AG04450 (cell line): ENCODE results near the gene TFF2. TPM values are rescaled to one million over a fixed set of nuclear protein-coding genes. Genes with fewer than 3 reads are reported as not detected.

Source experiments
- CTCF ChIA-PET: fragments of 300-600, 350-600 bp; formaldehyde crosslinking; extraction: SDS; loops from one replicate; lab custom pipeline; 2022; ENCODE audit warnings: antibody characterized with exemption, inconsistent platforms; lab: Charles Lee
- POLR2A ChIA-PET: fragments of 350-600 bp; formaldehyde crosslinking; extraction: SDS; loops from one replicate; lab custom pipeline; 2021; ENCODE audit warnings: antibody characterized with exemption, inconsistent platforms; lab: Yijun Ruan, JAX
- DNase-seq: peaks from one replicate; pipeline ENCODE4 v3.0.0-alpha.2; 2011; ENCODE audit warnings: low read depth, low spot score
- H3K27ac ChIP-seq: one replicate; pipeline ENCODE4 v1.5.1; 2012; ENCODE audit warnings: low read depth, low read length, control low read depth
- H3K27me3 ChIP-seq: one replicate; pipeline ENCODE4 v1.6.0; 2012; ENCODE audit warnings: low read length; ENCODE audit not compliant: control insufficient read depth, insufficient read depth
- H3K4me3 ChIP-seq: 2 replicates; pipeline ENCODE4 v1.5.1; 2011; ENCODE audit warnings: mild to moderate bottlenecking, low read depth, low read length, control low read depth
- H3K9me3 ChIP-seq: 2 replicates; pipeline ENCODE4 v1.5.1; 2012; ENCODE audit warnings: low read length; ENCODE audit not compliant: control insufficient read depth, insufficient read depth
- polyA plus RNA-seq: library from polyadenylated mRNA; depleted of rRNA; stranded (reverse); fragments of >200 nt; gene quantifications from 2 replicates; pipeline ENCODE4 v1.2.3, GENCODE V29; 2011
- TF ChIP-seq, protein P1 (sequence below): IDR thresholded peaks from 2 replicates; pipeline ENCODE4 v1.5.1; 2011; ENCODE audit warnings: low read depth, low read length, control low read depth, inconsistent platforms

The TFF2 gene
- polyA plus RNA-seq, 1 experiment: not detected

DNA sequence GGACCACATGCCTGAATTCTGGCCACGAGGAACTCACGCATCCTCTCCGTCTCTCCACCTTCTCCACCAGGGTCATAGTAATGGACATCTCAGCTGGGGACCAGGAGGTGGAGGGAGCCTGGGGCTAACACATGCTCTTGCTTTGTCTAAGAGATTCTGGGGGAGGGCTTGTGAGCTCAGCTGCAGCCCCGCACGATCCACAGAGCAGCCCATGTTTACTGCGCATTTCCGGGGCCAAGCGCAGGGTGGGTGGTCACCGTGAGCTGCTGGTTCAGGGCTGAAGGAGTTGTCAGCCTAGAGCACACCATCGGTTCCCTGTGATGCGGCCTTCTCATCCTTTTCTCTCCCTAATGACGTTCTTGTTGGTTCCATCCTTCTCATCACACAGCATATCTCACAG, 7.5 kb upstream of the TFF2 start:
- Histone ChIP-seq H3K27ac (no peak overlapping the region), H3K4me3 (no peak overlapping the region), H3K27me3 (peaks cover 3% of the 10 kb centered on the region), H3K9me3 (no peaks in the 10 kb centered on the region; the same call in 1 of the 2 replicates)
- ChIA-PET POLR2A (no interaction called here), CTCF (no interaction called here)
- TF ChIP-seq, protein P1, sequence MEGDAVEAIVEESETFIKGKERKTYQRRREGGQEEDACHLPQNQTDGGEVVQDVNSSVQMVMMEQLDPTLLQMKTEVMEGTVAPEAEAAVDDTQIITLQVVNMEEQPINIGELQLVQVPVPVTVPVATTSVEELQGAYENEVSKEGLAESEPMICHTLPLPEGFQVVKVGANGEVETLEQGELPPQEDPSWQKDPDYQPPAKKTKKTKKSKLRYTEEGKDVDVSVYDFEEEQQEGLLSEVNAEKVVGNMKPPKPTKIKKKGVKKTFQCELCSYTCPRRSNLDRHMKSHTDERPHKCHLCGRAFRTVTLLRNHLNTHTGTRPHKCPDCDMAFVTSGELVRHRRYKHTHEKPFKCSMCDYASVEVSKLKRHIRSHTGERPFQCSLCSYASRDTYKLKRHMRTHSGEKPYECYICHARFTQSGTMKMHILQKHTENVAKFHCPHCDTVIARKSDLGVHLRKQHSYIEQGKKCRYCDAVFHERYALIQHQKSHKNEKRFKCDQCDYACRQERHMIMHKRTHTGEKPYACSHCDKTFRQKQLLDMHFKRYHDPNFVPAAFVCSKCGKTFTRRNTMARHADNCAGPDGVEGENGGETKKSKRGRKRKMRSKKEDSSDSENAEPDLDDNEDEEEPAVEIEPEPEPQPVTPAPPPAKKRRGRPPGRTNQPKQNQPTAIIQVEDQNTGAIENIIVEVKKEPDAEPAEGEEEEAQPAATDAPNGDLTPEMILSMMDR: no peak
- DNase-seq: no peak

DNA sequence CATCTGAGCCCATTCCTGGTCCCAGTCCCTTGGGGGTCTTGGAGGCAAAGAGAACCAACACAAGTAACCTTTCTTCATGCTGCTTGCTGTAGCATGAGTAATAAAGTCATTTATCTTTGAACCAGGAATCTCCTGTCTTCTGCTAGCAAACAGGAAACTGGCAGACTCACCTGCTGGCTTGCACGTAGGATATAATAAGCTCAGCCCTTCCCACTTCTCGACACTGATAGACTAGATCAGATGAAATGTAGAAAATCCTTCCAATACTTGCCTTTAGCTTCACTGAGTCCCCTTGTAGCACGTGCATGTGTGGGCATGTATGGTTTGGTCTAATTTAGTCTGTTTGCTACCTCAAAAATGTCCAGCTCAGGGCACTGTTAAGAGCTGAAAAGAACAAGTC, 6.5 kb upstream of the TFF2 start:
- ChIA-PET POLR2A (no interaction called here), CTCF (interaction anchor here (0.5 kb wide), 1 partner anchor 603 kb away, joined by 9 read pairs; no protein-coding TSS in a partner anchor)
- no peaks in the 10 kb centered on the region; the same call in 1 of the 2 replicates for H3K9me3 ChIP-seq
- DNase-seq: no peak
- H3K4me3 ChIP-seq: no peak overlapping the region
- peaks cover 3% of the 10 kb centered on the region for H3K27me3 ChIP-seq
- no peak overlapping the region for H3K27ac ChIP-seq
- TF ChIP-seq, protein P1: no peak

DNA sequence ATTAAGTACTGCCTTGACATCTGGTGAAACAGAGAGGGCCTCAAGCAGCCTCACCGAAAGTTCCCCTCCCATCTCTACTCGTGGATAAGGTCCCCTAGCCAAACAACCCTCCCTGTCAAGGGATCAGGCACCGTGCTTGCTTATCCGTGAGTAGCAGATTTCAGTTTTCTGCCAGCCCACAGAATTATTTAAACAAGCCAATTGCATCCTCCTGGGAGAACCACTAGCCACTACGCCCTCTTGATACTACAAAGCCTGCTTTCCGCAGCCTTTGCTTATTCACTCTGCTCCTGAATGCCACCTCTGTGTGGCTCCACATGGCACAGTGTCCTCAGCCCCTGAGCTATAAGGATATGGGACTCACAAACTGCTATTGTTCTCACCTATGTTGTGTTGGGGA, 5.9 kb upstream of the TFF2 start:
- H3K27me3 ChIP-seq: peaks cover 3% of the 10 kb centered on the region
- H3K4me3 ChIP-seq: no peak overlapping the region
- TF ChIP-seq, protein P1: no peak
- ChIA-PET POLR2A (no interaction called here), CTCF (no interaction called here)
- no peak for DNase-seq
- no peak overlapping the region for H3K27ac ChIP-seq
- no peaks in the 10 kb centered on the region; the same call in none of the 2 replicates for H3K9me3 ChIP-seq

DNA sequence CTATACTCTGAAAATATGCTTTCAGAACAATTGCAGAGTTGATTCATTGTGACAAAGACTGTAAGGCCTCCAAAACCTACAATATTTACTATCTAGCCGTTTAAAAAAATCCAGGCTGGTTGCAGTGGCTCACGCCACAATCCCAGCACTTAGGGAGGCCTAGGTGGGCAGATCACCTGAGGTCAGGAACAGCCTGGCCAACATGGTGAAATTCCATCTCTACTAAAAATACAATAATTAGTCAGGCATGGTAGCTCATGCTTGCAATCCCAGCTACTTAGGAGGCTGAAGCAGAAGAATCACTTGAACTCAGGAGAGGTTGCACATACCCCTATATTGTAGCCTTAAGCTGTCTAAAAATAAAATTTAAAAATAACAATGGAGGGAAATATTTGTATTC, 5.3 kb upstream of the TFF2 start:
- TF ChIP-seq, protein P1: no peak
- H3K27me3 ChIP-seq: peaks cover 3% of the 10 kb centered on the region
- no peak overlapping the region for H3K4me3 ChIP-seq
- DNase-seq: no peak
- H3K27ac ChIP-seq: no peak overlapping the region
- no peaks in the 10 kb centered on the region; the same call in none of the 2 replicates for H3K9me3 ChIP-seq
- CTCF ChIA-PET: no interaction called here
- POLR2A ChIA-PET: no interaction called here

DNA sequence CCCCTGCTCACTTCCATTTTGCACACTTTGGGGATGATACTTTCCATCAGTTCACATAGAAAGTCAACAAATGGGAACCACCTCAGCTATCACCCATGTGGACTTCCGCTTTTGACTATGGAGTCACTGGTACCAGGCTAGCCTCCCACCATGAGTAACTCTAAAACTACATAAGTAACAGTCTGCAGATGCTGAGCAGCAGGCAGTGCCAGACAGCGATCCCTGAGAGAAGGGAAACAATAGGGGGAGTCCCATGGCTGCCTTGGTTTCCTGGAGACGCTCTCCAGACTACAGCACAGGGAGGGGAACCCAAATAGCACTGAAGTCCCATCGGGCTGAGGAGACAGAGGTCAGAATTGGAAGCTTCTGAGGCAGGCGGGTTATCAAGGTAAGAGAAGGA, 2.8 kb upstream of the TFF2 start:
- ChIA-PET CTCF (no interaction called here), POLR2A (no interaction called here)
- Histone ChIP-seq H3K4me3 (no peak overlapping the region), H3K27me3 (peaks cover 3% of the 10 kb centered on the region), H3K9me3 (no peaks in the 10 kb centered on the region; the same call in 1 of the 2 replicates), H3K27ac (no peak overlapping the region)
- DNase-seq: no peak
- TF ChIP-seq, protein P1: no peak
